WTC11 (cell line): ENCODE measurements around the gene OBP2B.

Source experiments
- ETV6 ChIP-seq: sonication (generic); formaldehyde crosslinking; IDR thresholded peaks from 2 replicates; pipeline ENCODE4 v1.8.1; 2022; ENCODE audit warnings: mild to moderate bottlenecking, missing genetic modification reagents
- FOXJ3 ChIP-seq: sonication (generic); formaldehyde crosslinking; IDR thresholded peaks from 2 replicates; pipeline ENCODE4 v1.9.0; 2021; ENCODE audit warnings: missing genetic modification reagents, mild to moderate bottlenecking, borderline replicate concordance
- RELA ChIP-seq: sonication (generic); formaldehyde crosslinking; IDR thresholded peaks from 2 replicates; pipeline ENCODE4 v1.8.1; 2022; ENCODE audit warnings: missing genetic modification reagents, mild to moderate bottlenecking, borderline replicate concordance
- ZBTB21 ChIP-seq: sonication (generic); formaldehyde crosslinking; IDR thresholded peaks from 2 replicates; pipeline ENCODE4 v1.8.1; 2023; ENCODE audit warnings: mild to moderate bottlenecking, missing genetic modification reagents, borderline replicate concordance
- ZNF121 ChIP-seq: sonication (generic); formaldehyde crosslinking; IDR thresholded peaks from 2 replicates; pipeline ENCODE4 v1.8.0; 2023; ENCODE audit warnings: missing genetic modification reagents
- ZNF263 ChIP-seq: sonication (generic); formaldehyde crosslinking; IDR thresholded peaks from 2 replicates; pipeline ENCODE4 v1.8.1; 2022; ENCODE audit warnings: low read depth, mild to moderate bottlenecking, moderate library complexity, missing genetic modification reagents
- TF ChIP-seq, protein P1 (sequence below): sonication (generic); formaldehyde crosslinking; IDR thresholded peaks from 2 replicates; pipeline ENCODE4 v1.8.1; 2022; ENCODE audit warnings: mild to moderate bottlenecking, moderate library complexity, missing genetic modification reagents
- TF ChIP-seq, protein P2 (sequence below): fragments of 200-600 bp; IDR thresholded peaks from 2 replicates; pipeline ENCODE4 v1.8.0; 2022; ENCODE audit warnings: antibody characterized with exemption
- TF ChIP-seq, protein P3 (sequence below): sonication (generic); formaldehyde crosslinking; IDR thresholded peaks from 2 replicates; pipeline ENCODE4 v1.8.0; 2022; ENCODE audit warnings: missing genetic modification reagents
- TF ChIP-seq, protein P4 (sequence below): sonication (generic); formaldehyde crosslinking; conservative IDR thresholded peaks from 2 replicates; pipeline ENCODE4 v1.8.1; 2022; ENCODE audit warnings: mild to moderate bottlenecking, missing genetic modification reagents
- TF ChIP-seq, protein P5 (sequence below): sonication (generic); formaldehyde crosslinking; IDR thresholded peaks from 2 replicates; pipeline ENCODE4 v1.8.1; 2022; ENCODE audit warnings: low read depth, missing genetic modification reagents, borderline replicate concordance
- TF ChIP-seq, protein P6 (sequence below): sonication (generic); formaldehyde crosslinking; IDR thresholded peaks from 2 replicates; pipeline ENCODE4 v1.8.0; 2023; ENCODE audit warnings: missing genetic modification reagents
- TF ChIP-seq, protein P7 (sequence below): sonication (generic); formaldehyde crosslinking; IDR thresholded peaks from 2 replicates; pipeline ENCODE4 v1.8.0; 2022; ENCODE audit warnings: mild to moderate bottlenecking, missing genetic modification reagents

DNA sequence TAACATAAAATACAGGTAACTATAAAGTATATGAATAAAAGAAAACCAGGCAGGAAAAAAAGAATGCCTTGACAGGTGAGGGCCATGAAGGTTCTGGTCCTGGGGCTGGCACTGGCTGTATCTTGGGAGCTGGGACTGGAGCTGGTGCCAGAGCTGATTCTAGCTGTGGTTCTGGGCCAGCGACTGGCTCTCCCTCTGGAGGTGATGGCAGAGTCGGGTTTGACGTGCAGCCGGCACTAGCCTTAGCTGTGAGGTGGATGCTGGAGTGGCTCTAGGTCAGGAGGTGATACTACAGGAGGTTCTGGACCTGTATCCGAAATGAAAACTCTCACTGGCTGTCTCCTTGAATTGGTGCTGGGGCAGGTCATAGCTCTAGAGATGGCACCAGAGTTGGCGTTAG lies 22.3 kb downstream of the OBP2B start:
- TF ChIP-seq ZNF263 = no peak
- TF ChIP-seq, protein P1, sequence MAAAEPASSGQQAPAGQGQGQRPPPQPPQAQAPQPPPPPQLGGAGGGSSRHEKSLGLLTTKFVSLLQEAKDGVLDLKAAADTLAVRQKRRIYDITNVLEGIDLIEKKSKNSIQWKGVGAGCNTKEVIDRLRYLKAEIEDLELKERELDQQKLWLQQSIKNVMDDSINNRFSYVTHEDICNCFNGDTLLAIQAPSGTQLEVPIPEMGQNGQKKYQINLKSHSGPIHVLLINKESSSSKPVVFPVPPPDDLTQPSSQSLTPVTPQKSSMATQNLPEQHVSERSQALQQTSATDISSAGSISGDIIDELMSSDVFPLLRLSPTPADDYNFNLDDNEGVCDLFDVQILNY (CRISPR knock-in tag) = no peak
- TF ChIP-seq, protein P2, sequence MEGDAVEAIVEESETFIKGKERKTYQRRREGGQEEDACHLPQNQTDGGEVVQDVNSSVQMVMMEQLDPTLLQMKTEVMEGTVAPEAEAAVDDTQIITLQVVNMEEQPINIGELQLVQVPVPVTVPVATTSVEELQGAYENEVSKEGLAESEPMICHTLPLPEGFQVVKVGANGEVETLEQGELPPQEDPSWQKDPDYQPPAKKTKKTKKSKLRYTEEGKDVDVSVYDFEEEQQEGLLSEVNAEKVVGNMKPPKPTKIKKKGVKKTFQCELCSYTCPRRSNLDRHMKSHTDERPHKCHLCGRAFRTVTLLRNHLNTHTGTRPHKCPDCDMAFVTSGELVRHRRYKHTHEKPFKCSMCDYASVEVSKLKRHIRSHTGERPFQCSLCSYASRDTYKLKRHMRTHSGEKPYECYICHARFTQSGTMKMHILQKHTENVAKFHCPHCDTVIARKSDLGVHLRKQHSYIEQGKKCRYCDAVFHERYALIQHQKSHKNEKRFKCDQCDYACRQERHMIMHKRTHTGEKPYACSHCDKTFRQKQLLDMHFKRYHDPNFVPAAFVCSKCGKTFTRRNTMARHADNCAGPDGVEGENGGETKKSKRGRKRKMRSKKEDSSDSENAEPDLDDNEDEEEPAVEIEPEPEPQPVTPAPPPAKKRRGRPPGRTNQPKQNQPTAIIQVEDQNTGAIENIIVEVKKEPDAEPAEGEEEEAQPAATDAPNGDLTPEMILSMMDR = no peak
- no peak for TF ChIP-seq ZNF121
- TF ChIP-seq, protein P3, sequence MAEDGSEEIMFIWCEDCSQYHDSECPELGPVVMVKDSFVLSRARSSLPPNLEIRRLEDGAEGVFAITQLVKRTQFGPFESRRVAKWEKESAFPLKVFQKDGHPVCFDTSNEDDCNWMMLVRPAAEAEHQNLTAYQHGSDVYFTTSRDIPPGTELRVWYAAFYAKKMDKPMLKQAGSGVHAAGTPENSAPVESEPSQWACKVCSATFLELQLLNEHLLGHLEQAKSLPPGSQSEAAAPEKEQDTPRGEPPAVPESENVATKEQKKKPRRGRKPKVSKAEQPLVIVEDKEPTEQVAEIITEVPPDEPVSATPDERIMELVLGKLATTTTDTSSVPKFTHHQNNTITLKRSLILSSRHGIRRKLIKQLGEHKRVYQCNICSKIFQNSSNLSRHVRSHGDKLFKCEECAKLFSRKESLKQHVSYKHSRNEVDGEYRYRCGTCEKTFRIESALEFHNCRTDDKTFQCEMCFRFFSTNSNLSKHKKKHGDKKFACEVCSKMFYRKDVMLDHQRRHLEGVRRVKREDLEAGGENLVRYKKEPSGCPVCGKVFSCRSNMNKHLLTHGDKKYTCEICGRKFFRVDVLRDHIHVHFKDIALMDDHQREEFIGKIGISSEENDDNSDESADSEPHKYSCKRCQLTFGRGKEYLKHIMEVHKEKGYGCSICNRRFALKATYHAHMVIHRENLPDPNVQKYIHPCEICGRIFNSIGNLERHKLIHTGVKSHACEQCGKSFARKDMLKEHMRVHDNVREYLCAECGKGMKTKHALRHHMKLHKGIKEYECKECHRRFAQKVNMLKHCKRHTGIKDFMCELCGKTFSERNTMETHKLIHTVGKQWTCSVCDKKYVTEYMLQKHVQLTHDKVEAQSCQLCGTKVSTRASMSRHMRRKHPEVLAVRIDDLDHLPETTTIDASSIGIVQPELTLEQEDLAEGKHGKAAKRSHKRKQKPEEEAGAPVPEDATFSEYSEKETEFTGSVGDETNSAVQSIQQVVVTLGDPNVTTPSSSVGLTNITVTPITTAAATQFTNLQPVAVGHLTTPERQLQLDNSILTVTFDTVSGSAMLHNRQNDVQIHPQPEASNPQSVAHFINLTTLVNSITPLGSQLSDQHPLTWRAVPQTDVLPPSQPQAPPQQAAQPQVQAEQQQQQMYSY = no peak
- no peak for TF ChIP-seq ETV6 (CRISPR knock-in tag)
- TF ChIP-seq, protein P4, sequence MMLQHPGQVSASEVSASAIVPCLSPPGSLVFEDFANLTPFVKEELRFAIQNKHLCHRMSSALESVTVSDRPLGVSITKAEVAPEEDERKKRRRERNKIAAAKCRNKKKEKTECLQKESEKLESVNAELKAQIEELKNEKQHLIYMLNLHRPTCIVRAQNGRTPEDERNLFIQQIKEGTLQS = no peak
- no peak for TF ChIP-seq ZBTB21 (CRISPR knock-in tag)
- TF ChIP-seq, protein P5, sequence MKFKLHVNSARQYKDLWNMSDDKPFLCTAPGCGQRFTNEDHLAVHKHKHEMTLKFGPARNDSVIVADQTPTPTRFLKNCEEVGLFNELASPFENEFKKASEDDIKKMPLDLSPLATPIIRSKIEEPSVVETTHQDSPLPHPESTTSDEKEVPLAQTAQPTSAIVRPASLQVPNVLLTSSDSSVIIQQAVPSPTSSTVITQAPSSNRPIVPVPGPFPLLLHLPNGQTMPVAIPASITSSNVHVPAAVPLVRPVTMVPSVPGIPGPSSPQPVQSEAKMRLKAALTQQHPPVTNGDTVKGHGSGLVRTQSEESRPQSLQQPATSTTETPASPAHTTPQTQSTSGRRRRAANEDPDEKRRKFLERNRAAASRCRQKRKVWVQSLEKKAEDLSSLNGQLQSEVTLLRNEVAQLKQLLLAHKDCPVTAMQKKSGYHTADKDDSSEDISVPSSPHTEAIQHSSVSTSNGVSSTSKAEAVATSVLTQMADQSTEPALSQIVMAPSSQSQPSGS (CRISPR knock-in tag) = no peak
- TF ChIP-seq, protein P6, sequence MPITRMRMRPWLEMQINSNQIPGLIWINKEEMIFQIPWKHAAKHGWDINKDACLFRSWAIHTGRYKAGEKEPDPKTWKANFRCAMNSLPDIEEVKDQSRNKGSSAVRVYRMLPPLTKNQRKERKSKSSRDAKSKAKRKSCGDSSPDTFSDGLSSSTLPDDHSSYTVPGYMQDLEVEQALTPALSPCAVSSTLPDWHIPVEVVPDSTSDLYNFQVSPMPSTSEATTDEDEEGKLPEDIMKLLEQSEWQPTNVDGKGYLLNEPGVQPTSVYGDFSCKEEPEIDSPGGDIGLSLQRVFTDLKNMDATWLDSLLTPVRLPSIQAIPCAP (CRISPR knock-in tag) = no peak
- TF ChIP-seq RELA (CRISPR knock-in tag) = no peak
- TF ChIP-seq, protein P7, sequence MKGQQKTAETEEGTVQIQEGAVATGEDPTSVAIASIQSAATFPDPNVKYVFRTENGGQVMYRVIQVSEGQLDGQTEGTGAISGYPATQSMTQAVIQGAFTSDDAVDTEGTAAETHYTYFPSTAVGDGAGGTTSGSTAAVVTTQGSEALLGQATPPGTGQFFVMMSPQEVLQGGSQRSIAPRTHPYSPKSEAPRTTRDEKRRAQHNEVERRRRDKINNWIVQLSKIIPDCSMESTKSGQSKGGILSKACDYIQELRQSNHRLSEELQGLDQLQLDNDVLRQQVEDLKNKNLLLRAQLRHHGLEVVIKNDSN (CRISPR knock-in tag) = no peak
- TF ChIP-seq FOXJ3 (CRISPR knock-in tag) = no peak
